GM12873 (cell line): Measurements from ENCODE around the gene ANO5.

Experiments used
- CTCF ChIP-seq: IDR thresholded peaks from 2 replicates; pipeline ENCODE4 v1.5.1; 2012; ENCODE audit warnings: low read depth, mild to moderate bottlenecking, moderate library complexity, low read length, control low read depth; ENCODE audit not compliant: insufficient read depth; ENCODE audit errors: missing control alignments

Gene ANO5

GRCh38 chr11:22203281-22203680 lies 10.4 kb downstream of the ANO5 start:
- no peak for TF ChIP-seq CTCF

GRCh38 chr11:22207162-22207561 lies 14.3 kb downstream of the ANO5 start:
- TF ChIP-seq CTCF: no peak

GRCh38 chr11:22208151-22208858 lies 15.4 kb downstream of the ANO5 start:
- no peak for TF ChIP-seq CTCF

- no peak for TF ChIP-seq CTCF
Observed at GRCh38 chr11:22216940-22217339, 24.1 kb downstream of the ANO5 start.

- TF ChIP-seq CTCF: no peak
Observed at GRCh38 chr11:22221143-22221542, 28.3 kb downstream of the ANO5 start.

GRCh38 chr11:22225190-22225589 lies 32.3 kb downstream of the ANO5 start:
- TF ChIP-seq CTCF: no peak

- TF ChIP-seq CTCF: no peak
Observed at GRCh38 chr11:22234743-22235142, 41.9 kb downstream of the ANO5 start.
